22Rv1 (cell line): ENCODE results near the gene C4orf50.

Experiments
- ZFX ChIP-seq: fragments of 450-650 bp; IDR thresholded peaks from 2 replicates; pipeline ENCODE4 v1.6.1; 2017; ENCODE audit warnings: antibody characterized with exemption, borderline replicate concordance
- TF ChIP-seq, protein P1 (sequence below): fragments of 450-650 bp; IDR thresholded peaks from 2 replicates; pipeline ENCODE4 v1.5.1; 2017; ENCODE audit warnings: mild to moderate bottlenecking

DNA sequence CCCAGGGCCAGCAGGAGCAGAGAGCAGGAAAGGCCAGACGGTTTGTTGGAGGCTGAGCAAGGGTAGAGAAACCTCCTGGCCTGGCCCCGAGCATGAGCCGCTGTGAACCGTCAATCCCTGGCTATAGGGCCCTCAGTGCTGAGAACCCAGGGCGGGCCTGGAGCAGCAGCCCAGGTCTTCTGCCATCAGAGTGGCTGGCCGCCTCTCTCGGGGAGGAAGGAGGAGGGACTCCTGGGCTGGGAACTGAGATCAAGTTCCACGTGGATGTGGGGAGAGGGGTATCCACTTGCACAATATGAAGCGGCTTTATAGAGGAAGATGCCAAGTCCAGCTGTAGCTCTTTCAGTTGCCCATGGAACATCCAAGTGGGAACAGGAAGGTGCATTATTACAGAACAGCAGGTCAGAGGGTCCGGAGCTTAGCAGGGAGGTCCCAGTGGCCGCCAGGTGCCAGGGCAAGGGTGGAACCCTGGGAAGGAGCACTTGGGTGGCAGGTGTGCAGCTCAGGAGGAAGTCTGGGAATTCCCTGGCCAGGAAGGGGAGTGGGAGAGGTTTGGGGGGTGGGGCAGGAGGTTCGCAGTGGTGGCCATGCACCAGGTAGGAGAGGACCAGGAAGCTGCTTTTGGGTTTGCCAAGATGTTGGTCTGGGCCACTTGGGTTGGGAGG, 93.6 kb downstream of the C4orf50 start:
- TF ChIP-seq, protein P1, sequence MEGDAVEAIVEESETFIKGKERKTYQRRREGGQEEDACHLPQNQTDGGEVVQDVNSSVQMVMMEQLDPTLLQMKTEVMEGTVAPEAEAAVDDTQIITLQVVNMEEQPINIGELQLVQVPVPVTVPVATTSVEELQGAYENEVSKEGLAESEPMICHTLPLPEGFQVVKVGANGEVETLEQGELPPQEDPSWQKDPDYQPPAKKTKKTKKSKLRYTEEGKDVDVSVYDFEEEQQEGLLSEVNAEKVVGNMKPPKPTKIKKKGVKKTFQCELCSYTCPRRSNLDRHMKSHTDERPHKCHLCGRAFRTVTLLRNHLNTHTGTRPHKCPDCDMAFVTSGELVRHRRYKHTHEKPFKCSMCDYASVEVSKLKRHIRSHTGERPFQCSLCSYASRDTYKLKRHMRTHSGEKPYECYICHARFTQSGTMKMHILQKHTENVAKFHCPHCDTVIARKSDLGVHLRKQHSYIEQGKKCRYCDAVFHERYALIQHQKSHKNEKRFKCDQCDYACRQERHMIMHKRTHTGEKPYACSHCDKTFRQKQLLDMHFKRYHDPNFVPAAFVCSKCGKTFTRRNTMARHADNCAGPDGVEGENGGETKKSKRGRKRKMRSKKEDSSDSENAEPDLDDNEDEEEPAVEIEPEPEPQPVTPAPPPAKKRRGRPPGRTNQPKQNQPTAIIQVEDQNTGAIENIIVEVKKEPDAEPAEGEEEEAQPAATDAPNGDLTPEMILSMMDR = no peak
- TF ChIP-seq ZFX = no peak
